Thyroid gland (tissue), 4 donors: ENCODE measurements around the gene MORF4L1. TPM values are rescaled to one million over a fixed set of nuclear protein-coding genes. Genes with fewer than 3 reads are reported as not detected.

Source experiments
- DNase-seq, 2 donors: peaks; one replicate each; pipeline ENCODE4 v3.0.0-alpha.2; 2019
- H3K27ac ChIP-seq, 3 donors: fragments of 200-600 bp; sonication (generic); 1 replicate in 2 of 3; 2 replicates in 1 of 3; pipeline ENCODE4 v1.5.1; 2016 to 2019; ENCODE audit warnings: mild to moderate bottlenecking in 1 of 3, moderate library complexity in 1 of 3
- H3K27me3 ChIP-seq: fragments of 200-600 bp; sonication (generic); one replicate; pipeline ENCODE4 v1.5.1; 2019
- H3K36me3 ChIP-seq, 2 donors: fragments of 200-600 bp; sonication (generic); one replicate each; pipeline ENCODE4 v1.5.1; 2016 to 2019
- H3K4me1 ChIP-seq, 2 donors: fragments of 200-600 bp; sonication (generic); one replicate each; pipeline ENCODE4 v1.5.1; 2017 to 2019
- H3K4me3 ChIP-seq, 3 donors: fragments of 200-600 bp; sonication (generic); replicated peaks in 1 of 3; 1 replicate in 2 of 3; 2 replicates in 1 of 3; pipeline ENCODE4 v1.5.1; 2016; ENCODE audit warnings: mild to moderate bottlenecking in 1 of 3
- H3K9me3 ChIP-seq: fragments of 200-600 bp; sonication (generic); one replicate; pipeline ENCODE4 v1.5.1; 2017
- CTCF ChIP-seq, 6 experiments: fragments of 200-600 bp in 3 of 6; fragments of 450-650 bp in 3 of 6; sonication (generic) in 3 of 6; IDR thresholded peaks; one replicate each; pipeline ENCODE4 v1.5.1; 2016 to 2019; ENCODE audit warnings: antibody characterized with exemption in 6 of 6, mild to moderate bottlenecking in 2 of 6, inconsistent platforms in 1 of 6, moderate library complexity in 1 of 6
- POLR2A ChIP-seq, 2 donors: fragments of 450-650 bp; IDR thresholded peaks; one replicate each; pipeline ENCODE4 v1.6.1; 2017; ENCODE audit warnings: antibody characterized with exemption in 2 of 2, mild to moderate bottlenecking in 2 of 2, moderate library complexity in 1 of 2
- WGBS, 2 donors: methylation state at CpG; one replicate each; pipeline ENCODE4 v1.1.5; 2017; 5-methylcytosine and 5-hydroxymethylcytosine counted together
- intact Hi-C: fragments of 100-400 bp; cut with DNase I; formaldehyde crosslinking; loops from one replicate; pipeline ENCODE4 v1.15.1; 2023
- total RNA-seq, 4 donors: library from RNA; depleted of rRNA; stranded (reverse); fragments of >200 nt; gene quantifications; one replicate each; pipeline ENCODE4 v1.2.3, GENCODE V29; 2016

MORF4L1 gene
- total RNA-seq, 4 donors from 2014 or later = 264 to 326 (median 298) TPM

DNA sequence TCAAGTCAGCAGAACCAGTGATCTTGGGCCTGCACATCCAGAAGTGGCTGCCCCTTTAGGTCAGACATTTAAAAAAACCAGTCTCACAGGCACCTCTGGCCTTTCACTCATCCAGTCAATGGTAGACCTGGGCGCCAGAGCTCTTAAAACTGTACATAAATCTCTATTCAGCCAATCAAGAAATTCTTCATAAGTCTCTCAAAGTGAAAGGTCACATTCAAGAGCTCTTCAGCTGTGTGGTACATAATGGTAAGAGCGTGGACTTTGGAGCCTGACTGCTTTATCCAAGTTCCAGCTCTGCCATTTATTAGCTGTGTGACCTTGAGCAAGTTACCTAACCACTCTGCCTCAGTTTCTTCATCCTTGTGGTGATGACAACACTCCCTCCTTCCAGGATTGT is 22.3 kb upstream of the MORF4L1 start:
- H3K4me1 ChIP-seq = no peaks in the 10 kb centered on the region
- 74 to 80% methylated on average over 2 of the region's 2 CpGs for WGBS, 2 donors
- no peaks in the 10 kb centered on the region for H3K36me3 ChIP-seq

GRCh38 chr15:78850941-78851755 is 21.5 kb upstream of the MORF4L1 start:
- 66 to 69% methylated on average over 6 of the region's 6 CpGs for WGBS, 2 donors
- Histone ChIP-seq H3K27ac (no peak overlapping the region), H3K36me3 (no peaks in the 10 kb centered on the region), H3K4me1 (no peaks in the 10 kb centered on the region), H3K27me3 (no peaks in the 10 kb centered on the region), H3K4me3 (no peak overlapping the region), H3K9me3 (no peaks in the 10 kb centered on the region)
- intact Hi-C loops = no loop called here
- DNase-seq = no peak
- no peak for TF ChIP-seq POLR2A (IDR thresholded peaks at IDR 0.05)
- no peak for TF ChIP-seq CTCF (IDR thresholded peaks at IDR 0.05)

More for the DNA sequence above, 22.3 kb upstream of the MORF4L1 start:
- no peaks in the 10 kb centered on the region for H3K27me3 ChIP-seq
- H3K9me3 ChIP-seq = no peaks in the 10 kb centered on the region
- H3K27ac ChIP-seq = no peak overlapping the region
- no peak overlapping the region for H3K4me3 ChIP-seq
- DNase-seq = no peak
- TF ChIP-seq POLR2A (IDR thresholded peaks at IDR 0.05) (no peak), CTCF (IDR thresholded peaks at IDR 0.05) (no peak)
- intact Hi-C loops = no loop called here

- H3K9me3 ChIP-seq = no peaks in the 10 kb centered on the region
- no peaks in the 10 kb centered on the region for H3K4me1 ChIP-seq
- DNase-seq = no peak
- 96 to 97% methylated on average over 6 of the region's 6 CpGs for WGBS, 2 donors
- intact Hi-C loops = no loop called here
- no peak overlapping the region for H3K27ac ChIP-seq
- H3K27me3 ChIP-seq = no peaks in the 10 kb centered on the region
- no peak for TF ChIP-seq POLR2A (IDR thresholded peaks at IDR 0.05)
- no peak for TF ChIP-seq CTCF (IDR thresholded peaks at IDR 0.05)
- H3K4me3 ChIP-seq = no peak overlapping the region
- H3K36me3 ChIP-seq = no peaks in the 10 kb centered on the region
Measured at GRCh38 chr15:78853500-78853899, 19.2 kb upstream of the MORF4L1 start.

GRCh38 chr15:78854833-78855372 is 17.8 kb upstream of the MORF4L1 start:
- no peaks in the 10 kb centered on the region for H3K4me1 ChIP-seq
- no peaks in the 10 kb centered on the region for H3K36me3 ChIP-seq
- TF ChIP-seq POLR2A (IDR thresholded peaks at IDR 0.05) (no peak), CTCF (IDR thresholded peaks at IDR 0.05) (no peak)
- 83 to 94% methylated on average over 2 of the region's 2 CpGs for WGBS, 2 donors
- intact Hi-C loops = no loop called here
- H3K4me3 ChIP-seq = no peak overlapping the region
- DNase-seq = no peak
- H3K9me3 ChIP-seq = no peaks in the 10 kb centered on the region
- H3K27ac ChIP-seq = no peak overlapping the region
- no peaks in the 10 kb centered on the region for H3K27me3 ChIP-seq

DNA sequence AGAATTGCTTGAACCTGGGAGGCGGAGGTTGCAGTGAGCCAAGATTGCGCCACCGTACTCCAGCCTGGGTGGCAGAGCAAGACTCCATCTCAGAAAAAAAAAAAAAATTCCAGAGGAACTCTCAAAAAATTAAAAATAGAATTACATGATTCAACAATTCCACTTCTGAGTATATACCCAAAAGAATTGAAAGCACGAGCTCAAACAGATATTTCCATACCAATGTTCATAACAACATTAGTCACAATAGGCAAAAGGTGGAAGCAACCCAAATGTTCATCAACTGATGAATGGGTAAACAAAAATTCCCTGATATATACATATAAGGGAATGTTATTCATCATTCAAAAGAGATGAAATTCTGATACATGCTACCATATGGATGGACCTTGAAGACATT is 16.9 kb upstream of the MORF4L1 start:
- Histone ChIP-seq H3K4me1 (no peaks in the 10 kb centered on the region), H3K27ac (no peak overlapping the region), H3K36me3 (no peaks in the 10 kb centered on the region), H3K4me3 (no peak overlapping the region), H3K9me3 (no peaks in the 10 kb centered on the region), H3K27me3 (no peaks in the 10 kb centered on the region)
- WGBS, 2 donors = 61 to 64% methylated on average over 4 of the region's 4 CpGs
- intact Hi-C loops = no loop called here
- DNase-seq = no peak
- TF ChIP-seq CTCF (IDR thresholded peaks at IDR 0.05) = no peak
- TF ChIP-seq POLR2A (IDR thresholded peaks at IDR 0.05) = no peak
